Stimulated activated CD8-positive, alpha-beta memory T cell treated with anti-CD3 and anti-CD28 coated beads, Interleukin-7, amount 100 ng/mL, for 4 hours (primary cell): ENCODE results near the gene PPP1R13B.

Experiments used
- DNase-seq, 2 donors: peaks; one replicate each; pipeline ENCODE4 v3.0.0-alpha.2; 2020; ENCODE audit warnings: low read depth in 2 of 2

PPP1R13B gene

DNA sequence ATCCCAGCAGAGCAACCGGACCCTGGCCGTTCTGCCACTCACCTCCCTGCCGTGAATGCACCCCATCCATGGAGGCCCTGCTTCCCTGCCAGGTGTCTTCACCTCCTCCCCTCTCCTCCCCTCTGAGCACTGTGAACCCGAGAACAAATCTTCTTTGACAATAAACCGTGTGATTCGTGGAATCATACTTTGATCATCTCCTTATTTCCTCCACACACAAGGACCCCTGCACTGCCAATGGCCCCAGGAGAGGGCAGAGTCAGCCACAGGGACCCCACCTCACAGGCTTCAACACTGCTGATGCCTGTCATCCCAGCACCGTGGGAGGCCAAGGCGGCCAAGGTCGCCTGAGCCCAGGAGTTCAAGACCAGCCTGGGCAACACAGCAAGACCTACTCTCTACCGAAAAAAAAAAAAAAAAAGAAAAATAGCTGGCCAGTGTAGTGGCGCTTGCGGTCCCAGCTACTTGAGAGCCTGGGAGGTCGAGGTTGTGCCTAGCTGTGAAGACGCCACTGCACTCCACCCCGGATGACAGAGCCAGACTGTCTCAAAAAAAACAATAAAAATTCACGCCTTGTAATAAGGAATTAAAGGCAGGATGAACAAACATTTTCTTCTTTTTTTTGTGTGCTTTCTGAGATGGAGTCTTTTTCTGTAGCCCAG lies 133.2 kb downstream of the PPP1R13B start:
- no peak for DNase-seq

GRCh38 chr14:103713304-103714062 lies 133.9 kb downstream of the PPP1R13B start:
- DNase-seq: no peak

GRCh38 chr14:103712633-103713247 lies 134.6 kb downstream of the PPP1R13B start:
- DNase-seq: no peak

DNA sequence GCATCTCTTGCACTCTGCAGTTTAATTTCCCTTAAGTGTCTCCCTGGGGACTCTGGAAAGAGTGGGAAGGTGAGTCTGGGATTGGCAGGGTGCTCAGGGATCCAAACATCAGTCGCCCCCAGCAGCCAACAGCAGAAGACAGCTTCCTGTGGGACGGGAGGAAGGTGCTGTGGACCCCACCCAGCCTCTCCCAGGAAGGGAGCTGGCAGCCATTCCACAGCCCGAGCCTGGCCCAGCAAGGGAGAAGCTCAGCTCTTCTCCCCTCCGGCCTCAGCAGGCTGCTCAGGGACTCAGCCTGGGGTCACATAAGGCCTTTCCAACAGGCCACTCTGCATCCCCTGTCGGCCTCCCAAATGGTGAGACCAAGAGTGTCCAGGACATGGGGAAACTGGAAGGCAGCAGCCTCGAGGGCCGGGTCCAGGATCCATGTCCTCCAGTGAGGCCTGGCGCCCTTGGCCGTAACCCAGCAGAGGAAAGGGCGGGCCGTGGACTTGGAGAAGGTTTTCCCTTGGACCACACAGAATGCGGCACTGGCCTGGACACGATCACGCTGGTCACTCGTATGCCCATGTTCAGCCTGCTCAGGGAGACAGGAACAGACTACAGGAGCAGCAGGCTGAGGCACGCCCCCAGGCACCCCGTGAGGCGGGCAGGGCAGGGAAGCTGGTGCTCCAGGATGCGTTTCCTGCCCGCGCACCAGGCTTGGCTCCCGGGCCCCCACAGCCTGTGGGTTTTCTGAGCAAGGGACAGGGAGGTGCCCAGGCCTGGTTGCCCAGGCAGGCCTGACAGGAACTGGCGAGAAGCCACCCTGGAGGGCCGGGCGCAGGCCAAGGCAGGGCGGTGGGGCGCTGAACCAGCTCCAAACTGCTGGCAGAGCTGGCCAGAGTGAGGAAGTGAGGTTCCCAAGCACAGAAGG lies 135.6 kb downstream of the PPP1R13B start:
- DNase-seq: no peak

DNA sequence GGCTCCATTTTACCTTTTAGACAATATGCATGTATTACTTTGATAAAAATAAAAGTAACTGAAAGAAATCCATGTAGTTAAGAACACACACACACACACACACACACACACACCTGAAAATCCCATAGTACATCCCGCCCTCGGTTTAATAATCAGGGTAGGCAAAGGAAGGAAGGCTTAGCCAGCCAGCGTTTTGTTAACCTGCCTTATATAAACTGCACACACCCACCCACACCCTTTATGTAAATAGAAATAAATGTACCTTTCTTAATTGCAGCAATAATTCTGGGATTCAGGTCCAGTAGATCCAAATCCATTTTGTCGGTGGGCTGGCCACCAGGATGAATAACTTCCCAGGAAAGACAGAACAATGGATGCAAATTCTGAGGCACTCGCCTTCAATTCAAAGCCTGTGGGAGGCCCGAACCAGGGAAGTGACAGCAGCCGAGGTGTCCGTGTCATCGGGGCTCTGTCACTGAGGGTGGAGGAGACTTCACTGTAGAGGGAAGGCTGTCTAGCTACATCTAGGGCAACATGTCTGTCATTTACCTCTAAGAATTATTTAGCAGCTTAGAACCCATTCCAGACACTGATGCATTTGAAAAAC lies 136.5 kb downstream of the PPP1R13B start:
- DNase-seq: no peak

GRCh38 chr14:103709814-103710213 lies 137.6 kb downstream of the PPP1R13B start:
- DNase-seq: no peak

DNA sequence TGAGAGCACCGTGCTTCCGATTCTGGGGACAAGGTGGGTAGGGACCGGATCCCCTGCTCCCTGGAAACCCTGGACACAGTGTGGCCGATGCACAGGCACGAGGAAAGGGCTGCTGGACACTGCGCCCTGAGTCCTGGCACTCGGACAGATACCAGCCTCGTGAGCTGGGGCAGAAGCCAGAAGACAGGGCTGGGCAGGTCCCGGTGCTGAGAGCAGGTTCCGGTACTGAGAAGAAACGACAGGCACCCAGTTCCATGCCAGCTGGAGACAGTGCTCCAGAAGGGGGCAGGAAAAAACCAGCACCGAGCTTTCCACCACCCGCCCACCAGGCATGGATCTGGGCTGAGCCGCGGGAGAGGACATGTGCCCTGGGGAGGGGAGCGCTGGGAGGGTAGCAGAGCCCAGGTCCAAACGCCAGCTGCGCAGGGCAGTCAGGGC lies 138.6 kb downstream of the PPP1R13B start:
- DNase-seq: no peak

GRCh38 chr14:103707329-103708263 lies 139.8 kb downstream of the PPP1R13B start:
- no peak for DNase-seq

- no peak for DNase-seq
Measured at GRCh38 chr14:103706551-103707328, 140.6 kb downstream of the PPP1R13B start.

- DNase-seq: no peak
Measured at GRCh38 chr14:103705504-103706284, 141.7 kb downstream of the PPP1R13B start.

GRCh38 chr14:103705118-103705503 lies 142.3 kb downstream of the PPP1R13B start:
- DNase-seq: no peak

- DNase-seq: no peak
Measured at GRCh38 chr14:103704708-103705107, 142.7 kb downstream of the PPP1R13B start.

- no peak for DNase-seq
Measured at GRCh38 chr14:103703433-103704385, 143.7 kb downstream of the PPP1R13B start.

- no peak for DNase-seq
Measured at GRCh38 chr14:103702497-103703432, 144.6 kb downstream of the PPP1R13B start.

GRCh38 chr14:103702095-103702494 lies 145.3 kb downstream of the PPP1R13B start:
- DNase-seq: no peak

DNA sequence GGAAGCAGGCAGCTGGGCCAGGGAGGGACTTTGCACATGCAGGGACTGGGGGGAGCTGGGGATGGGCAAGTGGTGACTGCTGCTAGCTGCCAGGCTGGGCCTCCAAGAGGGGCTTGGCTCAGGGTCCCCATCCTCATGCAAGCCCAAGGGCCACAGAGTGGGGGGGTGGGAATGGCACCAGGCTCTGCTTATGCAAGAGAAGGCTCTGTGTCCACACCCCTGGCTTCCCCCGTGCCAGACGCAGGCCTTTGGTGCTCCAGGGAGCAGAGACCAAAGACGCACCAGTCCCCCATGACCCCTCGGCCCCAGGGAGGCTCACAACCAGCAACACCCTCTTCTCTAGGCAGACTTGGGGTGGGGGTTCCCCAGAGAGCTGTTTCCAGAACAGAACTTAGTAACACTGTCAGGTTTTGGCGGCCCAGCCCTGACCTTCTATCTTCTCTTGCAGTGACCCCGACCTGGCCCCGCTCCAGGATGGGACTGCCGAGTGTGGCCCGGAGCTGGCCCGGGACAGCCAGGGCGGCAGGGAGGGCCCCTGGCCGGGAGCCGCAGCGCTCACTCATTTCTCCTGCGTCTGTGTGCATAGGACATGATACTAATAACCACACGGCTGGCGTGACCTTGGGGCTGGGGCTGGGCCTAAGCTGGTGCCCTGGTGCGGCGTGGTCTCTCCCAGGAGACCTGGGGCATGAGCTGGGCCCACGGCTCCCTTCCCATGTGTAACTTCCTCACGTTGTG lies 146.5 kb downstream of the PPP1R13B start:
- DNase-seq: no peak
